Sciatic nerve (tissue), 2 donors: Measurements from ENCODE around the gene ACOT12. TPM values are rescaled to one million over a fixed set of nuclear protein-coding genes. Genes with fewer than 3 reads are reported as not detected.
"Not testable (repeated sequence)": the region's sequence is repeated elsewhere in the genome, so short reads cannot be mapped to it uniquely, and the experiment has no call there.

ENCODE experiments used
- ATAC-seq: fragments of 200-7000 bp; cut with Tn5 transposase; one replicate; pipeline ENCODE4 v1.9.1; 2020; ENCODE audit warnings: mild to moderate bottlenecking, moderate library complexity
- DNase-seq: peaks from one replicate; pipeline ENCODE4 v3.0.0-alpha.2; 2020; ENCODE audit warnings: low spot score
- intact Hi-C: fragments of 100-400 bp; cut with DNase I; formaldehyde crosslinking; loops from one replicate; pipeline ENCODE4 v1.14.2; 2022
- total RNA-seq: library from RNA; stranded (reverse); fragmentation: NEBNext Ultra II Directional; extraction: Animal tissue kit (Norgen Biotek cat#: 25700); gene quantifications from one replicate; pipeline ENCODE4 v1.2.1, GENCODE V29; 2021
- donor health status: DM: no; HTN: no; CAD: no.
- donor health status: DM: no; HTN: no; CAD: no.

Gene ACOT12
- not detected for total RNA-seq

DNA sequence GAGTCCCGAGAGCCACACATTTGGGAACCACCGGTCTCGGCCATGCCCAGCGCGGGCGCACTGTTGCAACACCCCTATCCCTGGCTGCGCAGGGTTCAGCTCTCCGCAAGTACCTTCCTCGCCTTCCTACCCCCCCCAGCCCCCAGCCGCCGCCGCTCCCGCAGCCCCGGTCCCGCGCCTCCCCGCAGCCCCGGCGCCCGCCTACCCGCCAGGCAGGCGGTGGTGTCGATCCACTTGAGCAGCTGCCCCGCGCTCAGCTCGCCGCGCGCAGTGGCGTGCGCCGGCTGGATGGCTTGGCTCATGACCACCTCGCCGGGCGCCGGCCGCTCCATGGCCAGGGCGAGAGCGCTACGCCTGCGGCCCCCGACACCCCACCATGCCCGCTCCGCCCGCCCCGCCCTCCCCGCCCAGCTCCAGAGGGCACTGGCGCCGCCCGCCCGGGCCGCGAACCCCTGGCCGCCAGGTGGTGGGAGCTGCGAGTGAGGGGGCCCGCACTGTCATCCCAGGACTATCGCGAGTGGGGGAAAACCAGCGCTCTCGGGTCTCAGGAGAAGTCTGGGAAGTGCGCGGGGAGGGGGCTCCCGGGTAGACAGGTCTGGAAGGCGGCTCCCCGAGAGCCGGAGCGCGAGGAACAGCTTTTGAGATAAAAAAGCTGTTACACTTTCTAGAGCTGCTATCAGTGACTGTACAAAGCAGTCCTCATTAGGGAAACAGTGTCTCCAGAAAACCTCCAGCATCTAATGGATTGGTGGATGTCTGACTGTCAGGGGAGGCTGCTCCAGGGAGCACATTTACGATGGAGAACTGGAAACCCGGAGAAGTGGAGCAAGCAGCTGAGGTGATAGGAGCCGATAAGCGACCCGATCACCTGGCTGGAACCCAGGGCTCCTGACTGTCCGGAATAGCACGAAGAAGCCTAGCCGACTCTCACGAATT is at the start of gene ACOT12:
ACOT12 (minus strand) TSS at position 352 of the 936 bp plus-strand sequence; CDS start at position 332, 20 bp downstream.
- intact Hi-C loops: no loop called here
- DNase-seq (no peak), ATAC-seq (peak; percentile 38)

DNA sequence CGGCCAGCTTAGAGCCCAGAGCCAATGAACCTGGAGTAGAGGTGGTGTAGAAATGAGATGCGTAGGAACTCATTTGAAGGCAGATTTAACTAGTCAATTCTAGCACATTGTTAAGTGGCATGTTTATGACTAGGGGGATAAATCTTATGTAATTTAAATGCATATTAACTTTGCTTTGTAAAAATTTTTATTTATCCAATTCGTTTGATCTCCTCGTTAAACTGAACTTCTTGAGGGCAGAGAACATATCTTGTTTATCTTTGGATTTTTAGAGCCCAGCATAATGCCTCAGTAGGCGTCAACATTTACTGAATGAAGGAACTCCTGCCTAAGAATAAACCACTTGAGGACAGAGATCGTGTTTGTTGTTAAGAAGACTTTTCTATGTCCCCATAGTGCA is 41.1 kb upstream of the ACOT12 start:
- intact Hi-C loops: no loop called here
- DNase-seq: no peak
- no peak for ATAC-seq

DNA sequence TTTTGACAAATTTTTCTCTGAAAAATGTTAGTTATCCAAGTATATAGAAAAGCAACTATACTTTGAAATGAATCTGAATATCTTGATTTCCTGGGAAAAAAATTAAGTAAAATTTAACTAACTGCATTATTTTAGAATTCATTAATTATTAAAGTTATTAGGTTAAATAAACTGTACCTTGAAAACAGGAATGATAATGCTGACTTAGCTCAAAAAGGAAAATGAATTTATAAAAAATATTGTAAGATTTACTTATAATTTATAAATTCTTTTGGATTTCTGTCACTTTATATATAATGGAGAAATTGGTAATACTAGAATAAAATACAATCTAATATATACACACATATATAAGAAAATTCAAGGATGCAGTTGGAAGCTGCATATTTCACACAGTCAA is 36.1 kb upstream of the ACOT12 start:
- intact Hi-C loops: no loop called here

DNA sequence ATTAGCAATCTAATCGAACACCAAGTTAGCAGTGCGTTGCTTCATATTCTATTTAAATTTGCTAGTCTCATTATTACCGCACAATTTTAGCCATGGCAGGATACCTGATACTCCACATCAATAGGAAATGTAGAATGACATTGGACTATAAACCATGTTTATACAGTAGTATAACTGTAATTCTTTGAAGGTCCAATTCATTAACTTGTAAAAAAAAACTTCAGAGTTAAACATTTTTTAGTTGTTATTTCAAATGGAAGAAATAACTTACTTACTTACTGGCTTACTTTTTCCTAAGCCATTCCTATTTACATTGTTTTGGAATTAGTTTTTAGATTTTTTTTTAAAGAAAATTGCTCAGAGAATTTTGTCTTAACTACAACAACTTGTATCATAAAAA is 35.4 kb upstream of the ACOT12 start:
- ATAC-seq (no peak), DNase-seq (no peak)
- intact Hi-C loops: no loop called here

More for the DNA sequence above, 36.1 kb upstream of the ACOT12 start:
- ATAC-seq: no peak
- no peak for DNase-seq

DNA sequence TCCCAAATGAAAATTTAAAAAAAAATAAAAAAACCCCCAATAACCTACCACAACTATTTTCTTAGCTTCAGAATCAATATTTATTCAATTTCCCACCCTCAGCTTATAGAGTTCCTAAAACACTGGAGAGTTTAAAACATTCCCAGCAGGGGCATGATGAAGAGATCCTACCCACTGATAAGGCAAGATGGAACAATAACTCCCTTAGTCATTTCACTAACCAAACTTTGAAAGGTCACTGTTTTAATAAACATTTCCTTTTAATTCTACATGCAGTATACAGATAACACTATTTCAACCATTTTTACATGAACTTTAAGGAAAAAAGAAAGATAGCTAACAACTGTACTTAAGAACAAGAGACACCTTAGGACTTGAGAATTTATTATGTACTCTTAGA is 34.9 kb upstream of the ACOT12 start:
- DNase-seq: no peak
- no peak for ATAC-seq
- intact Hi-C loops: no loop called here

DNA sequence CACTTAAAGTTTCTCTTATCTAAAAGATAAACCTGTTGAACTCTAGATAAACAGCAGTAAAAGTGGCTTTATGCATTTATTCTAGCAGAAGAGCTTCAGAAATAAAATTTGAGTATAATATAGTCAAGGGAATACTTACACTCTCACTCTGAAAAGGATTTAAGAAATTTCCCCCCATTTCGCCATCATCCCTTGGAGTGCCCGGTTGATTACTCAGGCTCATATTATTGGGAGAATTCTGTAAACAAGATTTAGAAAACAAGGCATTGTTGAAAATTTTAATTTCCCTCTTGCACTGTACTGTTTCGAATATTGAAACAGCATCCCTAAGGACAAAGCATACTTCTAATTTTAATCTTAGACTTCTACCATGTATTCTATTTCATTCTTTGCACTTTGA is 34.5 kb upstream of the ACOT12 start:
- DNase-seq (no peak), ATAC-seq (no peak)
- intact Hi-C loops: no loop called here

DNA sequence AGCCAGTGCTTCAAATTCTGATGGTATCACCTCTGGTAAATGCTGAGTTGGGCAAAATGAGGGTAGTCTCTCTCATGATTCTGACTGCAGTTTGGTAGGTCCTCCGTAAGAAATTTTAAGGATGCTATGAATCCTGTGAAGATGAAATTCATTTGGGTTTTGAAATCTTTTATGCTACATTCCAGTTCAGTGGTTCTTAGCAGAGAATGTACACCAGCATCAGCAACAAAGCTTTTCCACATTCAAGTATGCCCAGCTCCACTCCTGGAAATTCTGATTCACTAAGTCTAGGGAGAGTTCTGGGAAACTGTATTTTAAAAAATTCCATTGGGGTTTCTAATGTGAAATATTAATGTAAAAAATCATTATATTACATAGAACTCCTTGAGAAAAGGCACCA is 33.6 kb upstream of the ACOT12 start:
- intact Hi-C loops: no loop called here
- ATAC-seq (no peak), DNase-seq (no peak)

DNA sequence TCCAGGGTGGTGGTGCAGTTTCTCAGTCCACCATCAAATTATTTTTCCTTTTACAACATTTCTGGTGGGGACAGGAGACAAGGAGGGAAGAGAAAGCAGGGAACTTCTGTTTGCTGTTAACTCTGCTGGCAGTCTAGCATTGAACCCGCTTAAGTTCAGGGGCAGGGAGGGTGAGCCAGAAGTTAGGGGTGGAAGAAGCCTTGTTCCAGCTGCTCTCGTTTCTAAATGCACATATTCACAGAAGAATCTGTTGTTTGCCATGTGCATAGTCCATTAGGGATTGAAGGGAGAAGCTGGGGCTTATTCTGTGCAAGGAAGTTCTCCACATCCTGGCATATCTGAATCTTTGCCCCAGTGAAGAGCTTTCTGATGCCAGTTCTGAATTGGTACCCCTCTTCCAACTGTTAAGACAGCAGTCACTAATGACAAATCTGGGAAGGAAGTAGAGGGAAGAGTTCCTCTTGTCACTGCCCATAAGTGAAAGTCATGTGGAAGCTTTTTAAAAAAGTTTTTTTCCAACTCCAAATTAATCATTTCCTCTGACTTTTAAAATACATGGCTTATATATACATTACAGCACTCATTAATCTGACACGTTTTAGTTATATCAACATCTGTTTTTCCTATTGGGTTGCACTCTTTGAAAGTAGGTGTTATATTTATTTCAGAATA is 32.6 kb upstream of the ACOT12 start:
- intact Hi-C loops: no loop called here
- DNase-seq: no peak
- peak; percentile 54 for ATAC-seq

DNA sequence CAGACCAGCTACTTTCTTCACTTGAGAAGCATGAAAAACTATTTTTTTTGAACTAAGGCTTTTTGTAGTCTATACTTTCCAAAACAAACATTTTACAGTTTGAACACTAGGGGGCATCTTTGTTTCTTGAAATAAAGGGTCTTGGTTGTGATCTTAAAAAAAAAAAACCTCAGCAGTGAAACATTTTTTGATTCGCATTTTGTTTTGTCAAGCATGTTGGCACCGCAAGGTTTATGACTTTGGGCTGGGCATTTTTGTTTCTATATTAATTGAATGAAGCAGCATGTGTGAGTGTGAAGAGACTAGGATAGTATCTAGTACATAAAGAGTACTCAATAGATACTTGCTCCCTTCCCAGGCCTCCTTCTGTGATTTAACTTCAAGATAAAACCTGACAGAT is 31.6 kb upstream of the ACOT12 start:
- intact Hi-C loops: no loop called here
- ATAC-seq (peak; percentile 77), DNase-seq (no peak)

DNA sequence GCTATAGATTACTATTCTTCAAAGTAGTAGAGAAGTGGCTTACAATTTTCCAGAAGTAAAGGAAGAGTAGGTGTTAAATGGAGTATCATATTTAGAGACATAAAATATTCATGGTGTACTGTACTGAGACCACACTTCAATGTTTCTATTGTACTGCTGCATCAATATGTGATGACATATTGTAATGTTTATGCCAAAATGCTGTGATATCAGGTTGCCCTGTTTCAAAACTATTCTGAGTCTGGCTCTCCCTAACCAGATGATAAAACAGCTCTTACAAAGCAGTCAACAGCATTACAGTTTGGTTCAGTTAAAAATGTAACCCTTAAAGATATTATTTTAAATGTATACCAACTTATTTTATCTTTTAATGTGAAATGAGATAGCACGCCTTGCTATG is 30.8 kb upstream of the ACOT12 start:
- no peak for DNase-seq
- no peak for ATAC-seq
- intact Hi-C loops: no loop called here

DNA sequence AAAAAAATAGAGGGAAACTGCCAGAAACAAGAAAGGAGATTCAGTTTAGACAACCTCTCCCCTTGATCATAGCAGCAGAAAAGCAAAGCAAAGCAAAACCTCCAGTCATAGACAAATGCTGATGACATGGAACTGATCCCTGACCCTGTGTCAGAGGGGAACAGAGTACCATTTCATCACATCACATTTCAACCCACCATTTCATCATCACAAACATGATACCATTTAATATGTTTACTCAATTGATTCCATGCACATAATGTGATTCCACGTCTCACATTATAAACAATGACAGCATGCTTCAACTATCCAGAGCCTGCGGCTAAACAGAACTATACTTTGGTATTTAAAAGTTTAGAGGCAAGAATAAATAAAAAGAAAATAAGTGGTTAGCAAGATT is 28.7 kb upstream of the ACOT12 start:
- ATAC-seq: no peak
- no peak for DNase-seq
- intact Hi-C loops: no loop called here

DNA sequence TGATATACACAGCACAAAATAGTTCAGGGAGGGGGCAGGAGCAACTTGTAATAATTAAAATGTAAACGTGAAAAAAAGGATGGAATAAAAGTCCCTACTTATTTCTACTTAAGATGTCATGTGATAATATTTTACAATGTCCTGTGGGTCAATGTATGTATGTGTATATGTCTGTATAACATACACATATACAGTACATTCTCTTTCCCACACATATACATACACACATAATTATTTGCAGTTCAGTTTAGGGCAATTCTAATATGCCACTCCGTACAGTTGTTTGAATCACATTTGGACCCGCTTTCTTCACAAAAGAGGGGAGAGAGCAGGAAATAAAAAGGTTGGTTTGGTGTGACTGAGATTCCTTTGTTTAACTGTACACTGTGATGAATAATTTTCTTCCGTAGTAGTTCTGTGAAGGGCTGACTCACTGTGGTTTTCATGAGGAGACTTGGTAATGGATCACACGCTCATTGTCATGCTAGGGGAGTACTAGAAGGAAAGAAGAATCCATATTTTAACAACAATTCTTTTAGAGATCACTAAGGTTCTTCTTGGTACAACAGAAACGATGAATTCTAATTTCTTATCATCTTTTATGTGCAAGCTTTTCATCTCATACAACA is 26.2 kb upstream of the ACOT12 start:
- no peak for ATAC-seq
- intact Hi-C loops: no loop called here
- no peak for DNase-seq

DNA sequence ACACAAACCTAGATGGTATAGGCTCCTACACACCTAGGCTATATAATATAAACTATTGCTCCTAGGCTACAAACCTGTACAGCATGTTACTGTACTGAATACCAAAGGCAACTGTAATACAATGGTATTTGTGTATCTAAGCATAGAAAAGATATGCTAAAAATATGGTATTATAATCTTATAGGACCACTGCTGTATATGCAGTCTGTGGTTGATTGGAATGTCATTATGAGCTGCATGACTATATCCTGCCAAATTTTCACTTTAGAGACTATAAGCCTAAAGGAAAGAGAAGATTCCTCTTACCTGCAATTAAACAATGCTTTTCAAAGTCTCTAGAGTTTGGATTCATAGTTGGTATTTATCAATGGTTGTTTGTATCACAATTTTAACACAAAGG is 24.7 kb upstream of the ACOT12 start:
- intact Hi-C loops: no loop called here
- no peak for DNase-seq
- ATAC-seq: no peak

DNA sequence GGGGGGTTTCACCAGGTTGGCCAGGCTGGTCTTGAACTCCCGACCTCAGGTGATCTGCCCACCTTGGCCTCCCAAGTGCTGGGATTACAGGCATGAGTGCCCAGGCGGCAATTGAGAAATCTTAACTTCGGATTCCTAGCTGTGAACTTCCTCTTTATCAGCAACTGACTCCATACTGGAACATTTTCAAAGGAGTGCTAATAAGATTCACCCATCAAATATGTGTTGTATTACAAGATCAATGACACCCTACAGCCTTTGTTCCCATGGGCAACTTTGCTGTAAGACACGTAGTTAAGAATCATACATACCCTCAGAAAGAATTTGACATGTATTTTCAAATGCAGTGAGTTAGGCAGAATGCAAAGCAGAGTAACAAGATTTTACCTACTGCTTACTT is 23.1 kb upstream of the ACOT12 start:
- intact Hi-C loops: no loop called here
- ATAC-seq: no peak
- no peak for DNase-seq

DNA sequence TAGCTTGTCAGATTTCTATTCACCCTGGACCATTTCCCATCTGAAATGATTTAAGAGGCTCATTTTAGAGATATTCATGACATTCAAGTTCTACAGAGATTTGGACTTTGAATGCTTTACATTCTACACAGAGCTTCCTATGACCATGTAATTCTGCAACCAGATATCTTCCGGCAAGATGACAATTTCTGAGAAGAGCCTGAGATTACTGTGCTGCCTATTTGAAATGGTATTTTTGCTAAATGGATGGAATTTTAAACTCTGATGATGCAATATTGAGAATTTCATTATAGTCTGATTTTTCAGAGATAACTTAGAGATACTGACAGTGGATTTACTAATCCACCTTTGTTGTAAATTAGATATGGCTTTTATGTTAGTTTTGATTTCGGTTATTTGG is 16.0 kb upstream of the ACOT12 start:
- DNase-seq (no peak), ATAC-seq (no peak)
- intact Hi-C loops: no loop called here

DNA sequence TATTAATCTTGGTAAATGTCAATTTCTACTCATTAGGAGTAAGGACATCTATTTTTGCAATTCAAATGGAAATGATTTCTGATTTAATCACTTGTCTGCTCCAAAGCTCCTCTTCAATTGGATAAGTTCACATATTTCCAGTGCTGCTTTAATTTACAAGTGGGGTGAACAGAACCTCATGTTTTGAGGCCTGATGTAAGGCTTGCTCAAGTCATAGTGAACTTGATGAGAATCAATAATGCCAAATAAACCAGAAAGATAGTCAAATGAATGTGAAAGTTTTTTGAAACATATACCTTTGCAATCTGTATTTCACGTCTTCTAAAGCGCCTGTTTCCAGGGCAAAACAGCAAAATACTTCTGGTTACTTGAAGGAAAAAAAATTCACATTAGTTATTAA is 15.4 kb upstream of the ACOT12 start:
- no peak for DNase-seq
- intact Hi-C loops: no loop called here
- ATAC-seq: no peak

DNA sequence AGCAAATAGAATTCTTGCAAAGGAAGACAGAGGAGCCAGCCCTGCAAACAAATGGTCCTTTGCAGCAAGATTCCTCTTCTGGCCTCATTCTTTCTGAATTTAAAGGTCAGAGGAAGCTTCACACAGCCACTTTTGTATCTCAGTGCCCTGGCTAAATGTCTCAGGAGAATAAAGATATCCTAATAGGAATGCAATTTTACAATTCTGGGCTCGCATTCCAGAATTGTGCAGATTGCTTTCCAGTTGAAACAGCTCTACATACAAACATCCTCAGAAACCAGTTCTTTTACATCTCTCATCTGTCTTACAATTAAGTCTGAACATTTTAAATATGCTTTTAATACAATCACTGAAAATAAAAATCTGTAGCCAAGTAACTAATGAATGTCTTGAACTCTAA is 14.6 kb upstream of the ACOT12 start:
- ATAC-seq (peak; percentile 79), DNase-seq (no peak)
- intact Hi-C loops: no loop called here

DNA sequence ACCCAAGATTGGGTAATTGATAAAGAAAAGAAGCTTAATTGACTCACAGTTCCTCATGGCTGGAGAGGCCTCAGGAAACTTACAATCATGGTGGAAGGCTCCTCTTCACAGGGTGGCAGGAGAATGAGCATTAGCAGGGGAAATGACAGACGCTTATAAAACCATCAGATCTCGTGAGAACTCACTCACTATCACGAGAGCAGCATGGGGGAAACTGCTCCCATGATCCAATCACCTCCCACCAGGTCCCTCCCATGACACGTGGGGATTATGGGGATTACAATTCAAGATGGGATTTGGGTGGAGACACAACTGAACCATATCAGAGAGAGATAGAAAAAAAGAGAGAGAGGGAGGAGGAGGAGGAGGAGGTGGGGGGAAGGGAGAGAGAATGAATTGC is 13.9 kb upstream of the ACOT12 start:
- ATAC-seq, DNase-seq, intact Hi-C loops: not testable (repeated sequence)

DNA sequence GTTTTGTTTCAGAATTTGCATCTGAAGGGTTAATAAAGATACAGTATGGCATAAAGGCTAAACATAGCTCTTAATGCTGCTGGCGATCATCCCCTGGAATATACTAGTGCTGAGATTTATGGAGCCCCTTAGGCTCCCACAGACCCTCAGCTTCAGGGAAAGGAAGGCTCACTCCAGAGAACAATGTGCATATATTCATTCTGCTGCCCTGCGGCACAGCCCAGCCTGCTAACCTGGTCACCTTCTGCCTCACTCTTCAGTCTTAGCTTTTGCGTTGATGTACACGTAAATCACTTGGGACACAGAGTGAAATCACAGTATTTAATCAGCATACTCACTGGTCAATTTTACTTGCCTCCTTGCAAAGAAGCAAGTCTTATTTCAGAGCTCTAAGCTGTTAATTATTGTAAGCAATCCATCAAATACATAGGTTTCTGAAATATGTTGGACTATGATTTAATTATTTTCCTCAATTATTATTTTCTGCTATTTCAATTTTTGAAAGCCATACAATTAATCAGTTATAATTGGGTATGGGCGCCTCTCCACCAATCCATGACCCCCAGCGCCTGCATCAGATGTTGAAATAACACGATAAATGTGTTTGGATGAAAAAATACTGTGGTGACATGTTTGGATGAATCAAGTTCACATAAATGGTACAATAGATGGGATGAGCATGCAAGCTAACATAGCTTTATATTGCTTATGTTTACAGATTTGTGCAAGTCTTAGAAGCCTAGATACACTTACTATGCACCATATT is 11.4 kb upstream of the ACOT12 start:
- no peak for DNase-seq
- no peak for ATAC-seq
- intact Hi-C loops: no loop called here
